A549 (cell line): ENCODE data around the gene FAM3B.

Source experiments
- CEBPB ChIP-seq, 2 experiments: fragments of >200 bp in 1 of 2; sonication (Bioruptor Twin) in 1 of 2; formaldehyde crosslinking in 1 of 2; IDR thresholded peaks; 2 replicates each; pipeline ENCODE4 v1.6.1; 2012 to 2016
- CTCF ChIP-seq: fragments of >200 bp; sonication (Bioruptor Twin); formaldehyde crosslinking; IDR thresholded peaks from 3 replicates; pipeline ENCODE4 v1.5.1; 2016
- ESRRA ChIP-seq: fragments of 150-350 bp; IDR thresholded peaks from 2 replicates; pipeline ENCODE4 v1.6.1; 2014; ENCODE audit warnings: mild to moderate bottlenecking, low read length, borderline replicate concordance
- GATA3 ChIP-seq: IDR thresholded peaks from 2 replicates; pipeline ENCODE4 v1.6.1; 2012; ENCODE audit warnings: borderline replicate concordance
- HDAC2 ChIP-seq: fragments of 200-600 bp; sonication (generic); IDR thresholded peaks from 2 replicates; pipeline ENCODE4 v1.6.1; 2016
- HEYL ChIP-seq: fragments of 250-450 bp; sonication (Bioruptor Pico); IDR thresholded peaks from 2 replicates; pipeline ENCODE4 v1.8.0; 2021; ENCODE audit warnings: mild to moderate bottlenecking, moderate library complexity
- MAFK ChIP-seq: fragments of 450-650 bp; IDR thresholded peaks from 2 replicates; pipeline ENCODE4 v1.6.1; 2014; ENCODE audit not compliant: partially characterized antibody
- RAD21 ChIP-seq, 2 experiments: fragments of >200 bp in 1 of 2; sonication (Bioruptor Twin) in 1 of 2; formaldehyde crosslinking in 1 of 2; IDR thresholded peaks in 1 of 2; conservative IDR thresholded peaks in 1 of 2; 2 replicates in 1 of 2; 3 replicates in 1 of 2; pipeline ENCODE4 v1.6.1; 2012 to 2018; ENCODE audit warnings: inconsistent platforms in 1 of 2

DNA sequence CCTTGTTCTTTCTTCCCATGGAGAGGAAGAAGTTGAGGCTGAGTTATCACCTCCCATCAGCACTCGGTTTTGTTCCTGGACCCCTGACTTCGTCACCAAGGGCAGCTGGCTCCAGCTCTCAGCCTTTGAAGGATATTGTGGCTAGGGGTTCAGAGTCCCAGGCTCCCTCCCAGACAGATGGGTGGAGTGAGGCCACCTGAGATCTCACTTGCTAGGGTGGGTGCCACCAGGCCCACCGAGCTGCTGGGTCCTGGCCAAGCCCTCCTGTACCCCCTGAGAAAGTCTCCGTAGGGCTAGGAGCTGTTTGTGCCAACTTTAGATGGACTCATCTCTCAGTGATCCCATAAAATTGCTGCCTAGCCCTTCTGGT is 52.1 kb downstream of the FAM3B start:
- TF ChIP-seq CTCF: no peak
- no peak for TF ChIP-seq HEYL
- no peak for TF ChIP-seq CEBPB (IDR thresholded peaks at IDR 0.05)
- TF ChIP-seq ESRRA: no peak
- TF ChIP-seq RAD21 (conservative IDR thresholded peaks at IDR 0.05 in 1 of 2, IDR thresholded peaks at IDR 0.05 in 1 of 2): no peak
- no peak for TF ChIP-seq GATA3
- TF ChIP-seq HDAC2: no peak
- TF ChIP-seq MAFK: no peak
